Sigmoid colon (tissue), 7 donors: ENCODE measurements around the gene TRABD2B. TPM values are rescaled to one million over a fixed set of nuclear protein-coding genes. Genes with fewer than 3 reads are reported as not detected.

Experiments used
- DNase-seq: peaks from one replicate; pipeline ENCODE4 v3.0.0-alpha.2; 2019
- H3K27ac ChIP-seq, 4 donors: fragments of 200-600 bp; sonication (generic); one replicate each; pipeline ENCODE4 v1.5.1; 2016 to 2019; ENCODE audit warnings: mild to moderate bottlenecking in 1 of 4
- H3K27me3 ChIP-seq, 3 donors: fragments of 200-600 bp; sonication (generic); one replicate each; pipeline ENCODE4 v1.5.1; 2019; ENCODE audit warnings: mild to moderate bottlenecking in 1 of 3
- H3K36me3 ChIP-seq, 4 donors: fragments of 200-600 bp; sonication (generic); one replicate each; pipeline ENCODE4 v1.5.1; 2016 to 2019
- H3K4me1 ChIP-seq, 4 donors: fragments of 200-600 bp; sonication (generic); one replicate each; pipeline ENCODE4 v1.5.1; 2017 to 2019
- H3K4me3 ChIP-seq, 4 donors: fragments of 200-600 bp; sonication (generic); one replicate each; pipeline ENCODE4 v1.5.1; 2017 to 2019; ENCODE audit warnings: mild to moderate bottlenecking in 2 of 4, moderate library complexity in 1 of 4
- H3K9me3 ChIP-seq, 4 donors: fragments of 200-600 bp in 3 of 4; sonication (generic) in 3 of 4; one replicate each; pipeline versions ENCODE4 v1.5.1 to v1.6.1; 2013 to 2019
- EP300 ChIP-seq, 4 donors: sonication (generic); formaldehyde crosslinking; IDR thresholded peaks; one replicate each; pipeline ENCODE4 v1.6.1; 2017; ENCODE audit warnings: antibody characterized with exemption in 4 of 4
- POLR2A ChIP-seq, 2 donors: fragments of 450-650 bp; IDR thresholded peaks; one replicate each; pipeline ENCODE4 v1.6.1; 2016; ENCODE audit warnings: antibody characterized with exemption in 2 of 2, mild to moderate bottlenecking in 2 of 2, moderate library complexity in 2 of 2
- POLR2AphosphoS5 ChIP-seq, 4 donors: sonication (generic); formaldehyde crosslinking; IDR thresholded peaks; one replicate each; pipeline ENCODE4 v1.6.1; 2017; ENCODE audit warnings: antibody characterized with exemption in 4 of 4
- WGBS, 2 donors: extraction: QIAGEN DNeasy Blood & Tissue Kit; methylation state at CpG; one replicate each; pipeline ENCODE4 v1.1.7; 2013; 5-methylcytosine and 5-hydroxymethylcytosine counted together
- intact Hi-C: fragments of 100-400 bp; cut with DNase I; formaldehyde crosslinking; loops from one replicate; pipeline ENCODE4 v1.15.1; 2023
- polyA plus RNA-seq, 3 donors: library from polyadenylated mRNA; stranded (reverse); fragments of 200-250 nt; gene quantifications; one replicate each; pipeline ENCODE4 v1.2.3, GENCODE V29; 2013
- total RNA-seq, 4 donors: library from RNA; depleted of rRNA; stranded (reverse); fragments of >200 nt; gene quantifications; one replicate each; pipeline ENCODE4 v1.1.0, GENCODE V29; 2016
- TF ChIP-seq, protein P1 (sequence below), 4 experiments: fragments of 450-650 bp in 3 of 4; fragments of 200-600 bp in 1 of 4; IDR thresholded peaks; one replicate each; pipeline ENCODE4 v1.5.1; 2016 to 2019; ENCODE audit warnings: antibody characterized with exemption in 4 of 4, mild to moderate bottlenecking in 3 of 4, moderate library complexity in 2 of 4
- donor health status: healthy with polysubstance abuse.
- donor health status: Bipolar disorder and iron deficiency.
- donor health status: healthy.

Gene TRABD2B
- total and polyA plus RNA-seq, 7 donors, result 0.63 to 1.8 (median 1.0) TPM; not detected in 1

DNA sequence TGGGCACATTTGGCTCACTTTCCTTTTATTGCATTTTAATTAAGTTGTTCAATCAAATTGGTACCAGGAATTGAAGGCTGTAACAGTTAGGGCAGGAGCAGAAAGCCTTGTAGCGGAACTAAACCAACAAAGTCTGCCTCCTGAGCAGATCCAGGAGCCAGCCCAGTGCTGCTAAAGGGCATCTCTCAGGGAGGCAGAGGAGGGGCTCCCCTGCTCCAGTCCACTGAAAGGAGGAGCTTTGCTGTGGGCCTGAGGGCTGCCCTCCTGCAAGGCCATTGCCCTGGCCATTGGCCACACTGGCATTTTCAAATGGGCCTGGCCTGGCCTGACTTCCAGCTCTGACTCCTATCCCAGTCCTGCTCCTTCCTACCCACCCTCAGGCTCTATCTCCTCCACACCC, 3.7 kb upstream of the TRABD2B start:
- WGBS, 2 donors, result 93 to 96% methylated on average over 1 of the region's 1 CpG
- intact Hi-C loops, result no loop called here
- peaks cover 0 to 17% (median 10%) of the 10 kb centered on the region in 4 donors for H3K4me1 ChIP-seq

DNA sequence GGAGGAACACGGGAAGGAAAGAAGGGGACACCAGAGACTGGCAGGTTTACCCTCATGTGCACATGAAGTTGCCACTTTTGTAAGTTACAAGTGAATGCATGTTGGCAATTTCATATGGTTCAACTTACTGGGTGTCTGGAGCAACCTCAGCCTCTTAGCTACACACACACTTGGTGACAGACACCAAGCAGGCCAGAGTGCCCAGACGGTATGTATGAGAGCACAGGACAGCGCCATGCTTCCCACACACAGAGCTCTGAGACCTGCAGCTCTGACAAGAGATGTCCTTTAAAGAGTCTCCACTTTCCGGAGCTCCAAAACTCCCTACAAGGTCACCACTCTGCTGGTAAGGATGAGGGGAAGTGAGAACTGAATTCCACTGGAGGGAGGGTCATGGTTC, 1.9 kb upstream of the TRABD2B start:
- H3K4me3 ChIP-seq, result no peak overlapping the region
- H3K4me1 ChIP-seq, result peaks cover 0 to 17% (median 11%) of the 10 kb centered on the region in 4 donors
- H3K27me3 ChIP-seq, result peaks cover 4 to 32% (median 25%) of the 10 kb centered on the region in 3 donors
- H3K36me3 ChIP-seq, result no peaks in the 10 kb centered on the region
- no peak overlapping the region for H3K27ac ChIP-seq
- no peaks in the 10 kb centered on the region for H3K9me3 ChIP-seq
- TF ChIP-seq, protein P1, sequence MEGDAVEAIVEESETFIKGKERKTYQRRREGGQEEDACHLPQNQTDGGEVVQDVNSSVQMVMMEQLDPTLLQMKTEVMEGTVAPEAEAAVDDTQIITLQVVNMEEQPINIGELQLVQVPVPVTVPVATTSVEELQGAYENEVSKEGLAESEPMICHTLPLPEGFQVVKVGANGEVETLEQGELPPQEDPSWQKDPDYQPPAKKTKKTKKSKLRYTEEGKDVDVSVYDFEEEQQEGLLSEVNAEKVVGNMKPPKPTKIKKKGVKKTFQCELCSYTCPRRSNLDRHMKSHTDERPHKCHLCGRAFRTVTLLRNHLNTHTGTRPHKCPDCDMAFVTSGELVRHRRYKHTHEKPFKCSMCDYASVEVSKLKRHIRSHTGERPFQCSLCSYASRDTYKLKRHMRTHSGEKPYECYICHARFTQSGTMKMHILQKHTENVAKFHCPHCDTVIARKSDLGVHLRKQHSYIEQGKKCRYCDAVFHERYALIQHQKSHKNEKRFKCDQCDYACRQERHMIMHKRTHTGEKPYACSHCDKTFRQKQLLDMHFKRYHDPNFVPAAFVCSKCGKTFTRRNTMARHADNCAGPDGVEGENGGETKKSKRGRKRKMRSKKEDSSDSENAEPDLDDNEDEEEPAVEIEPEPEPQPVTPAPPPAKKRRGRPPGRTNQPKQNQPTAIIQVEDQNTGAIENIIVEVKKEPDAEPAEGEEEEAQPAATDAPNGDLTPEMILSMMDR (IDR thresholded peaks at IDR 0.05), result no peak
- no peak for TF ChIP-seq POLR2AphosphoS5 (IDR thresholded peaks at IDR 0.05)
- no peak for TF ChIP-seq POLR2A (IDR thresholded peaks at IDR 0.05)
- WGBS, 2 donors, result 92 to 95% methylated on average over 4 of the region's 4 CpGs
- no peak for DNase-seq
- intact Hi-C loops, result loop anchor here (2.0 to 5.0 kb wide), 3 partner anchors 62 to 262 kb away; no protein-coding TSS in a partner anchor

More for the DNA sequence above, 3.7 kb upstream of the TRABD2B start:
- H3K9me3 ChIP-seq, result no peaks in the 10 kb centered on the region
- peaks cover 0 to 31% (median 25%) of the 10 kb centered on the region in 3 donors for H3K27me3 ChIP-seq
- no peak for TF ChIP-seq POLR2A (IDR thresholded peaks at IDR 0.05)
- H3K36me3 ChIP-seq, result no peaks in the 10 kb centered on the region
- no peak for DNase-seq
- no peak overlapping the region for H3K4me3 ChIP-seq
- no peak overlapping the region for H3K27ac ChIP-seq

DNA sequence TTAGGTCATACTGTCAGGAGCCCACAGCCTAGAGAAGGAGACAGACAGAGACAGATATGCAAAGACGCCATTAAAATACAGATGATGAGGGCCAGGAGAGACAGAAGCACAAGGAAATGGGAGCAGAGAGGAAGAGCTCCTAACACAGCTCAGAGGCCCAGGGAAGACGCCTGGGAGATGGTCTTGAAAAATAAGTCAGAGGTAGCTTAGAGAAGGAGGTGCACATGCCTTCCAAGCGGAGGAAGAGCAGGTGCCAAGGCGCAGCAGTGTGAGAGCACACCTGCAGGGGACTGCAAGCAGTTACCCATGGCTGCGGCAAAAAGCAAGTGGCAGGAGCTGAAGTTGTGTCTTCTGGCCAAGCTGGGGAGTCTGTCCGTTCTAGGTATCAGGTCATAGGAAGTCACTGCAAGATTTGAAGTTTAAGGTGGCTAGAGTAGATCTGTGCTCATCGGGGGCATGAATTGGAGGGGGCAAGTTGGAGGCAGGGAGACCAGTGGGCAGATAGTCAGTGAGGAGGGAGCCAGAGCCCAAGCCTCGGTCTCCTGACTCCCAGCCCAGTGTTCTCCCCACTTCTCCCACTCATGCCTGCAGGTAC, 1.3 kb upstream of the TRABD2B start:
- Histone ChIP-seq H3K36me3 (no peaks in the 10 kb centered on the region), H3K27ac (no peak overlapping the region), H3K27me3 (peaks cover 4 to 32% (median 25%) of the 10 kb centered on the region in 3 donors), H3K9me3 (no peaks in the 10 kb centered on the region), H3K4me1 (peaks cover 0 to 17% (median 12%) of the 10 kb centered on the region in 4 donors), H3K4me3 (no peak overlapping the region)
- DNase-seq, result no peak
- intact Hi-C loops, result loop anchor here (2.0 to 5.0 kb wide), 3 partner anchors 62 to 261 kb away; no protein-coding TSS in a partner anchor
- WGBS, 2 donors, result 91% methylated on average over 8 of the region's 8 CpGs
- no peak for TF ChIP-seq POLR2AphosphoS5 (IDR thresholded peaks at IDR 0.05)
- TF ChIP-seq, protein P1 (IDR thresholded peaks at IDR 0.05), result no peak

DNA sequence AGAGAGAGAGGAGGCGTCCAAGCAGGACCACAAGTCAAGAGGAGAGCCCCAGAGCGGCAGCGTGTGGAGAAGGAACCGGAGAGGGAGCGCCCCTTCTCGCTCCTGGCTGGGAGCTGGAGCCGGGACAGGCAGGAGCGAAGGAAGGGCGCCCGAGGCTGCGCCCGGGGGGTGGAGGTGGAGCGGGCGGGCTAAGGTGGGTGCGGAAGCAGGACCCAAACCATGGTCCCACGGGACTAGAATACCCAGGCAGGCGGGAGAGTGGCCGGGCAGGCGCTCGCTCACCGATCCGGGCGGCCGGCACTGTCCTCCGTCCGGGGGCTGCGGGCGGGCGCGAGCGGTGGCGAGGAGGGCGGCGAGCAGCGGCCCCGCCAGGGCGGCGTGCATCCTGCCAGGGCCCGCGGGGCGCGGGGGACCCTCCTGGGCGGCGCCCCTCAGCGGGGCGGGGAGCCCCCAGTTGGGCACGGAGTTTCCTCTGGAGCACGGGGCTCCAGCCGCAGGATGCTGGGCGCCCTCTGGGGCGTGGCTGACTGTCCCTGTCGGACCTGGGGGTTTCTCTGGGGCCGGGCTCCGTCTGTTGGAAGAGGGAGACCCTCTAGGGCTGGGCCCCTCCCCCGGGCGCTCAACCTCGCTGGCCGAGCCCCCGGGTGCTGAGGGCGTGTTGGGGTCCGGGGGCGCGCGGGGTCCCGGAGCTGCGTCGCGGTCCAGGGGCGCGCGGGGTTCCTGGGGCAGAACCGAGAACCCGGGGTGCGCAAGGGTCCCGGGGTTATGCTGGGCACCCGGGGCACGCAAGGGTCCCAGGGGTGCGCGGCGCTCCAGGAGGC, 569 bp downstream of the TRABD2B start:
- 2% methylated on average over 80 of the region's 80 CpGs for WGBS, 2 donors
- DNase-seq, result no peak
- TF ChIP-seq EP300 (IDR thresholded peaks at IDR 0.05) (no peak), POLR2AphosphoS5 (IDR thresholded peaks at IDR 0.05) (no peak), POLR2A (IDR thresholded peaks at IDR 0.05) (no peak)
- TF ChIP-seq, protein P1 (IDR thresholded peaks at IDR 0.05), result no peak
- H3K27me3 ChIP-seq, result peaks cover 4 to 32% (median 25%) of the 10 kb centered on the region in 3 donors
- intact Hi-C loops, result loop anchor here (5.0 kb wide), 1 partner anchor 259 kb away; no protein-coding TSS in a partner anchor
- no peaks in the 10 kb centered on the region for H3K36me3 ChIP-seq
- H3K27ac ChIP-seq, result peak overlapping the region; percentile 76 to 88 (median 78)
- H3K4me3 ChIP-seq, result peak overlapping the region; percentile 49 to 77 (median 62)
- no peaks in the 10 kb centered on the region for H3K9me3 ChIP-seq
- peaks cover 0 to 17% (median 12%) of the 10 kb centered on the region in 4 donors for H3K4me1 ChIP-seq

DNA sequence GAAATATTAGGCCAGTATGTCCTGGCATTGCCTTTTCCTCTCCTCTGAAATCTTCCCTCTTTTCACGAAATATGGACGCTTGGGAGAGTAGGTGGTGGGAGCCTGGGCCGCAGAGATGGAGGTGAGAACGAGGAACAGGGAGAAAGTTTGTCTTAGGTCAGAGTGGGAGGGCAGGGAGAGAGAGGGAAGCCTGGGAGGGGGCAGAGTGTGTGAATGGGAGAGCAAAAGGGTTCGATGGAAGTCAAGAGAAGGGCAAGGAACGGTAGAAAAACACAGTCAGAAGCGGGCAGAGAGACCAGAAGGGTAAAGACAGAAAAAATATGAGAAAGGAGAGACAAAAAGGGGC, 1.2 kb downstream of the TRABD2B start:
- no peak for DNase-seq
- intact Hi-C loops, result loop anchor here (5.0 kb wide), 1 partner anchor 259 kb away; no protein-coding TSS in a partner anchor
- Histone ChIP-seq H3K4me3 (peak overlapping the region; percentile 49 to 77 (median 62)), H3K36me3 (no peaks in the 10 kb centered on the region), H3K27ac (peak overlapping the region; percentile 76 to 88 (median 78)), H3K4me1 (peaks cover 0 to 17% (median 12%) of the 10 kb centered on the region in 4 donors), H3K9me3 (no peaks in the 10 kb centered on the region), H3K27me3 (peaks cover 4 to 30% (median 24%) of the 10 kb centered on the region in 3 donors)
- TF ChIP-seq POLR2AphosphoS5 (IDR thresholded peaks at IDR 0.05) (no peak), EP300 (IDR thresholded peaks at IDR 0.05) (no peak), POLR2A (IDR thresholded peaks at IDR 0.05) (no peak)
- TF ChIP-seq, protein P1 (IDR thresholded peaks at IDR 0.05), result no peak
- 52 to 59% methylated on average over 7 of the region's 7 CpGs for WGBS, 2 donors
